Measurements from ENCODE around the gene NCOR1.

DNA sequence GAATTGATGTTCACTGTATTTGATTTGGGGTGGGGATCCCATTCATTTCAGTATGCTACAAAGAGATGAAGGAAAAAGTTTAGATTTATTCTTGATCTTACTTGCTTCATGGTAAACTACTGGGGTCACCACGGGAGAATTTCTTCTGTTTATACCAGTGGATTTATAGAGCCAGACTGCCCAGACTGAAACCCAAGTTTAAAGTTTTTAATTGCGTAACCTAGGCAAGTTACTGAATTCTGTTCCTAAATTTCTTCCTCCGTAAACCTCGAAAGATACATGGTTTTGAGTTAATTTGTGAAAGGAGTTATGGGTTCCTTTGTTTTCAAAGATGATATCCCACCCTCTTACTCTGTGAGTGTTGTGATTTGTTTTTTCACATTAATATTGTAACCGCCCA is 28.1 kb upstream of the NCOR1 start:
- TF ChIP-seq, protein P1, sequence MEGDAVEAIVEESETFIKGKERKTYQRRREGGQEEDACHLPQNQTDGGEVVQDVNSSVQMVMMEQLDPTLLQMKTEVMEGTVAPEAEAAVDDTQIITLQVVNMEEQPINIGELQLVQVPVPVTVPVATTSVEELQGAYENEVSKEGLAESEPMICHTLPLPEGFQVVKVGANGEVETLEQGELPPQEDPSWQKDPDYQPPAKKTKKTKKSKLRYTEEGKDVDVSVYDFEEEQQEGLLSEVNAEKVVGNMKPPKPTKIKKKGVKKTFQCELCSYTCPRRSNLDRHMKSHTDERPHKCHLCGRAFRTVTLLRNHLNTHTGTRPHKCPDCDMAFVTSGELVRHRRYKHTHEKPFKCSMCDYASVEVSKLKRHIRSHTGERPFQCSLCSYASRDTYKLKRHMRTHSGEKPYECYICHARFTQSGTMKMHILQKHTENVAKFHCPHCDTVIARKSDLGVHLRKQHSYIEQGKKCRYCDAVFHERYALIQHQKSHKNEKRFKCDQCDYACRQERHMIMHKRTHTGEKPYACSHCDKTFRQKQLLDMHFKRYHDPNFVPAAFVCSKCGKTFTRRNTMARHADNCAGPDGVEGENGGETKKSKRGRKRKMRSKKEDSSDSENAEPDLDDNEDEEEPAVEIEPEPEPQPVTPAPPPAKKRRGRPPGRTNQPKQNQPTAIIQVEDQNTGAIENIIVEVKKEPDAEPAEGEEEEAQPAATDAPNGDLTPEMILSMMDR (IDR thresholded peaks at IDR 0.05) = no peak
- no peak for TF ChIP-seq POLR2A (IDR thresholded peaks at IDR 0.05)
